SK-N-SH treated with all-trans-retinoic acid at 6 μM for 48 hours (cell line): ENCODE results near the gene OR10Z1.

Experiments used
- BACH2 ChIP-seq: fragments of 250-450 bp; sonication (Bioruptor Pico); IDR thresholded peaks from 2 replicates; pipeline ENCODE4 v1.9.0; 2021; ENCODE audit warnings: mild to moderate bottlenecking, borderline replicate concordance
- CSDC2 ChIP-seq: fragments of 250-450 bp; sonication (Bioruptor Pico); IDR thresholded peaks from 2 replicates; pipeline ENCODE4 v1.5.0; 2020; ENCODE audit warnings: mild to moderate bottlenecking, moderate library complexity
- ZNF8 ChIP-seq: fragments of 450-650 bp; formaldehyde crosslinking; IDR thresholded peaks from 2 replicates; pipeline ENCODE4 v1.5.0; 2020; ENCODE audit warnings: mild to moderate bottlenecking, moderate library complexity

The OR10Z1 gene

GRCh38 chr1:158654571-158654970 lies 49.5 kb downstream of the OR10Z1 start (continued):
- TF ChIP-seq BACH2 (CRISPR knock-in tag) (no peak), CSDC2 (CRISPR knock-in tag) (no peak), ZNF8 (CRISPR knock-in tag) (no peak)
